Ishikawa (cell line): ENCODE data around the gene MARS2.

ENCODE experiments used
- CREB1 ChIP-seq: IDR thresholded peaks from 2 replicates; pipeline ENCODE4 v1.6.1; 2012; ENCODE audit warnings: low read depth
- EGR1 ChIP-seq: IDR thresholded peaks from 2 replicates; pipeline ENCODE4 v1.6.1; 2012
- EP300 ChIP-seq: IDR thresholded peaks from 2 replicates; pipeline ENCODE4 v1.6.1; 2012; ENCODE audit warnings: borderline replicate concordance
- FOXM1 ChIP-seq: IDR thresholded peaks from 2 replicates; pipeline ENCODE4 v1.6.1; 2012; ENCODE audit warnings: low read depth, borderline replicate concordance
- MAX ChIP-seq: IDR thresholded peaks from 2 replicates; pipeline ENCODE4 v1.6.1; 2012
- NFIC ChIP-seq: IDR thresholded peaks from 2 replicates; pipeline ENCODE4 v1.6.1; 2012
- RAD21 ChIP-seq: IDR thresholded peaks from 2 replicates; pipeline ENCODE4 v1.6.1; 2012; ENCODE audit warnings: low read depth
- TAF1 ChIP-seq: IDR thresholded peaks from 2 replicates; pipeline ENCODE4 v1.6.1; 2012; ENCODE audit warnings: low read depth, mild to moderate bottlenecking
- YY1 ChIP-seq: IDR thresholded peaks from 2 replicates; pipeline ENCODE4 v1.6.1; 2012; ENCODE audit warnings: low read depth

- TF ChIP-seq YY1, result no peak
- no peak for TF ChIP-seq EP300
- no peak for TF ChIP-seq FOXM1
- TF ChIP-seq MAX, result no peak
- TF ChIP-seq RAD21, result no peak
- TF ChIP-seq NFIC, result no peak
- no peak for TF ChIP-seq EGR1
- TF ChIP-seq TAF1, result no peak
- no peak for TF ChIP-seq CREB1
Measured at GRCh38 chr2:197677056-197677455, 28.1 kb upstream of the MARS2 start.
